LNCaP clone FGC (cell line): ENCODE results near the gene TBX5.

Experiments
- DNase-seq: peaks from one replicate; pipeline ENCODE4 v3.0.0-alpha.2; 2011; ENCODE audit warnings: low read depth
- H3K4me3 ChIP-seq: 2 replicates; pipeline ENCODE4 v1.5.1; 2011; ENCODE audit warnings: mild to moderate bottlenecking, low read depth, low read length, control low read depth
- TF ChIP-seq, protein P1 (sequence below): IDR thresholded peaks from 2 replicates; pipeline ENCODE4 v1.5.1; 2012; ENCODE audit warnings: mild to moderate bottlenecking; ENCODE audit not compliant: control insufficient read depth, insufficient read depth; ENCODE audit errors: extremely low read depth

TBX5 gene

DNA sequence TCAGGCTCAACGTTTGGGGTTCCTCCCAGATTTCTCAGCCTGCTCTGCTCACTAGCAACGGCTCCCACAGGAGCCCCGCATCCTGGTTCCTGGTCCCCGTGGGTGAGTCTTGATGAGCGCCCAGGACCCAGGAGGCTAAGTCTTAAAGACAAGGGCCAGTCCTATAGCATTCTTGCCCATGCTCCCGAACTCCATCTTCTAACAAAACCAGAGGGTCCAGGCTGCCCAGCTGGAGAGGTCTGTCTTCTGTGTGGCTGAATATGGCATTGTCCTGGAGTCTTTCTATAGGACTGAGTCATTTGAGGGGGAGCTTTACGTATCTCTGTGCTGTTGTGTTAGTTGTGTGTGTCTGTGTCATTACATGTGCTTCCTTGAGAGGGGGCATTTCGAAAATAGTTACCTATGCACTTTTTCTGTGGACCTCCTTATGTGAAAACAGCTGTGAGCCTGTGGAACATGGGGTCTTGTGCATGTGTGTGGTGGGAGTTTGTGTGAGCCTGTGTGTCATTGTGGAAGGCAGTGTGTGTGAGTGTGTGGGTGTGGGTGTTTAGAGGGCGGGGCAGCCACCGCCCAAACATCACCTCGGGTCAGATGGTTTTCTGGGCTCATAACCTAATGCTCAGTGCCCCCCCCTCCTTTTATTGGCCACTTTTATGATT lies 9.1 kb upstream of the TBX5 start:
- no peak overlapping the region for H3K4me3 ChIP-seq
- TF ChIP-seq, protein P1, sequence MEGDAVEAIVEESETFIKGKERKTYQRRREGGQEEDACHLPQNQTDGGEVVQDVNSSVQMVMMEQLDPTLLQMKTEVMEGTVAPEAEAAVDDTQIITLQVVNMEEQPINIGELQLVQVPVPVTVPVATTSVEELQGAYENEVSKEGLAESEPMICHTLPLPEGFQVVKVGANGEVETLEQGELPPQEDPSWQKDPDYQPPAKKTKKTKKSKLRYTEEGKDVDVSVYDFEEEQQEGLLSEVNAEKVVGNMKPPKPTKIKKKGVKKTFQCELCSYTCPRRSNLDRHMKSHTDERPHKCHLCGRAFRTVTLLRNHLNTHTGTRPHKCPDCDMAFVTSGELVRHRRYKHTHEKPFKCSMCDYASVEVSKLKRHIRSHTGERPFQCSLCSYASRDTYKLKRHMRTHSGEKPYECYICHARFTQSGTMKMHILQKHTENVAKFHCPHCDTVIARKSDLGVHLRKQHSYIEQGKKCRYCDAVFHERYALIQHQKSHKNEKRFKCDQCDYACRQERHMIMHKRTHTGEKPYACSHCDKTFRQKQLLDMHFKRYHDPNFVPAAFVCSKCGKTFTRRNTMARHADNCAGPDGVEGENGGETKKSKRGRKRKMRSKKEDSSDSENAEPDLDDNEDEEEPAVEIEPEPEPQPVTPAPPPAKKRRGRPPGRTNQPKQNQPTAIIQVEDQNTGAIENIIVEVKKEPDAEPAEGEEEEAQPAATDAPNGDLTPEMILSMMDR, result no peak
- DNase-seq, result no peak

DNA sequence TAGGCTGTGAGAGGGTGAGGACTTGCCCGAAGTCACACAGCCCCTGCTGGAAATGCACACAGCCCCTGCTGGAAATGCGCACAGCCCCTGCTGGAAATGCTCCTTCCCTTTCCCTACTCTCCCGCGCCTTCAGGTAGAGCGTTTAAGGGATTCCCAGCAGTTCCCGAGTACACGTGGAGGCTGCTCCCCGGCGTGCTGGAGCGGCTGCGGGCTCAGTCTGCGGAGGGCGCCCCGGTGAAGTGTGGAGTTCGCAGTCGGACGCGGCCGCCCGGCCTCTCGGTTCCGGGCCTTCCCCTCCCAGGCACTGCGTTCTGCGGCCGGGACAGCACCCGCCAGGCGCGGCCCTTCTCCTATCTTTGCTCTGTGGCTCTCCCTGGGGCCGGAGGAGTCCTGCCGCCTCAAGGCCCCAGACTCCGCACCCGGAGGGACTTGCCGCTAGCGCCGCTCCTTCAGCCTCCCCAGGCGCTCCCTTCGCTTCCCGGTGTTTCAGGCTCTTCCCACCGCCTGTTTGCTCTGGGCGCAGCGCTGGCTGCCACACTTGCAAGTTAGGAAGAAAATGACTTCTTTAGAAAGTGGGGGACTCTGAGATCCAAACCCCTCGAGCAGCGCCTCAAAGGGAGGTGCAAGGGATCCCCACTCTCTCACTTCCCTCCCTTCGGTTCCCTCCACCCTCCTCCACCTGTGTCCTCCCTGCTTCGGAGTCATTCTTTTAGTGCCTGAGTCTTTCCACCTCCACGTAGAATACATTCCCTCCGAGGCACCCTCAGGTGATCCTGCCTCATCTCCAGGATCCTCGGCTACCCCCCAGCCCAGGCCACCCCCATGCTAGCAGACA lies 8.3 kb upstream of the TBX5 start:
- no peak overlapping the region for H3K4me3 ChIP-seq

DNA sequence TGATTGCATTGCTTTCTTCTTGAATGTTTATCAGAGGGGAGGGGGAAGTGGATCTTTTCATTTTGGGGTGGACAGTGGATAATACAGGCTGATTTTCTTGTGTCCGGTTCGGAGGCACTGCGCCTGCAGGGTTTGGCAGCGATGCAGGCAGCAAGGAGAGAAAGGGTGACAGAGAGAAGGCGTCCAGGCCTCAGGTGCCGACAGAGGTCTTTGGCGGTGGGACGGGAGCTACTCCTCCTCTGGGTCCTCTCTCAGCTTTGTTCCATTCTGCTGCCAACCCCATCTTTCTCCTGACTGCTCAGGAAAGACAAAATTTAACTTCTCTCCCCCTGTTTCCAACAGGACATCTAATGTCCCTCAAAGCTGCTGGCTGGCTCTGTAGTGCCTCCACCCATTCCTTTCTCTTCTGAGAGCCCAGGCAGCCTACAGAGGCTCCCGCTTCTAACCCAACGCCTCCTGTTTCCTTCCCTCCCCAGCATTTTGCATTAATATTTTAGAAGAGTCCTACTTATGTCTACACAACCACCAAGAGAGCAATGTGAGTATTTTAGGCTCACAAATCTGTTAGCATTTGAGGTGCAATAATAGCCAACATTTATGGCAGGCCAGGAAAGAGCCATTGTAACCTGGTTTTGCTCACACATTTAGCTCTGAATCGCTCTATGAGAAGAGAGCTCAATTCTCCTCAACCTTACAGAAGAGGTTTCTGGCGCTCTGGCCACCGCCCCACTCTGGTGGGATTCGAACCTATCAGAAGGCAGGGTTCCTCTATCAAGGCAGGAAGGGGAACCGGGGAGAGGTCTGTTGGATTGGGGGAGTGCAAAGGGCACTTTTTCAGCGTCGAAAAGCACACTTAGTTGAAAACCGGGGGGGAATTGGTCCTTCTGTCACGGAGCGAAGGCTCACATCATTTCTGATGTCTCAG lies 7.1 kb upstream of the TBX5 start:
- no peak overlapping the region for H3K4me3 ChIP-seq
- TF ChIP-seq, protein P1, result no peak
- DNase-seq, result no peak

More for the DNA sequence above, 8.3 kb upstream of the TBX5 start:
- no peak for DNase-seq
- TF ChIP-seq, protein P1, result no peak

DNA sequence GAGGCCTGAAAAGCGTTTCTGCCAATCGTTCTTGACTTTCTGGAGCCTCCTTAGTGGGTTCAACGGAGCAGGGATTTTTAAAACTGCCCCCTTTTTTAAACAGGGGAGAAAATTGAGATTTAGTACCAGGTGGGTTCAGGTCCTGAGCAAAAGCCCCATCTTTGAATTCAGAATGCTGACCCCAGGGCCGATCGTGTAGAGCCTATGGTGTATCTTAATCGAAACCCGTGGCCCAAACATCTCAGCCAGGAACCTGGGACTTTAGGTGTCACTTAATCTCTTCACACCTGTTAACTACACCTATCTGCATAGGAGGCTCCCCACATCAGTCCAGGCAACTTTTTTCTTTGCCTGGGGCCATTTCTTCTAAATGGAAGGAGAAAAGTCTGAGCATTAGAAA lies 6.4 kb upstream of the TBX5 start:
- TF ChIP-seq, protein P1, result no peak
- DNase-seq, result no peak
- no peak overlapping the region for H3K4me3 ChIP-seq

DNA sequence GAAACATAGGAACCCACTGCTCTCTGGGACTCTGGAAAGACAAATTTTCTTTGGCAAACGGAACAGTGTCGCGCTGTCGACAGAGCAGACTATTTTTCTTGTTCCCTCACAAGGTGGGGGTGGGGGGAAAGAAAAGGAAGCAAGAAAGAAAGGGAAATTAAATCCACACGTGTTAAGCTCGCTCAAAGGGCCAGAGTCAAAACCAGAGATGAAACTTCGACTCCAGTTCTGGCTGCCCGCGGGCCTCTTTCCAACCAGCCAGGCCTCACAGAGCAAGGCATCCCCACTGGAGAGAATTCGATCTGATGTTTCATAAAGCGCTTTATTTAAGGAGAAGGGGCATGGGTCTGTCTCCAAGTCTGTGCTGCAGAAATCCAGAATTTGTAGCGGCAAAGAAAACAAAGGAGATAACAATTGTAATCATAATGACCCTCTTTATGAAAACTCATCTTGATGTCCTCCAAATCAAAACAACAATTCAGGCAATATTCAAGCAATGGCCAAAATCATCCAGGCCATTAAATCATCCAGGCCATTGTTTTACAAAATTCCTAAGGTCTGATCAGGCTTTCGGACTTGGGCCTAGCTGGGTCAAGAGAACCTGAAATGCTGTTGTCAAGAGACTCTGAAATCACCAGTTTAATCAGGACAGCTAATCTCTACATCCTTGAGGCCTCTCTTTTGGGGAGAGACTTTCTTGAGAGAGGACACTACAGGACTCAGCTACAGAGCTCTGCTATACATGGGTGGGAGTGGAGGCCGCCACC lies 5.3 kb upstream of the TBX5 start:
- no peak for DNase-seq
- no peak overlapping the region for H3K4me3 ChIP-seq
- TF ChIP-seq, protein P1, result no peak
